ENCODE results near the gene FHOD3.

GRCh38 chr18:36590621-36591580 lies 293.4 kb downstream of the FHOD3 start:
- TF ChIP-seq, protein P1, sequence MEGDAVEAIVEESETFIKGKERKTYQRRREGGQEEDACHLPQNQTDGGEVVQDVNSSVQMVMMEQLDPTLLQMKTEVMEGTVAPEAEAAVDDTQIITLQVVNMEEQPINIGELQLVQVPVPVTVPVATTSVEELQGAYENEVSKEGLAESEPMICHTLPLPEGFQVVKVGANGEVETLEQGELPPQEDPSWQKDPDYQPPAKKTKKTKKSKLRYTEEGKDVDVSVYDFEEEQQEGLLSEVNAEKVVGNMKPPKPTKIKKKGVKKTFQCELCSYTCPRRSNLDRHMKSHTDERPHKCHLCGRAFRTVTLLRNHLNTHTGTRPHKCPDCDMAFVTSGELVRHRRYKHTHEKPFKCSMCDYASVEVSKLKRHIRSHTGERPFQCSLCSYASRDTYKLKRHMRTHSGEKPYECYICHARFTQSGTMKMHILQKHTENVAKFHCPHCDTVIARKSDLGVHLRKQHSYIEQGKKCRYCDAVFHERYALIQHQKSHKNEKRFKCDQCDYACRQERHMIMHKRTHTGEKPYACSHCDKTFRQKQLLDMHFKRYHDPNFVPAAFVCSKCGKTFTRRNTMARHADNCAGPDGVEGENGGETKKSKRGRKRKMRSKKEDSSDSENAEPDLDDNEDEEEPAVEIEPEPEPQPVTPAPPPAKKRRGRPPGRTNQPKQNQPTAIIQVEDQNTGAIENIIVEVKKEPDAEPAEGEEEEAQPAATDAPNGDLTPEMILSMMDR (IDR thresholded peaks at IDR 0.05): no peak
- TF ChIP-seq POLR2AphosphoS5 (IDR thresholded peaks at IDR 0.05; ENCODE audit: low read depth, low read length): no peak
- TF ChIP-seq SIN3A (IDR thresholded peaks at IDR 0.05; ENCODE audit: borderline replicate concordance, insufficient read depth, low read depth, low read length): no peak
- TF ChIP-seq REST (IDR thresholded peaks at IDR 0.05; ENCODE audit: insufficient read depth in 1 of 2, low read depth in 2 of 2, low read length in 1 of 2): no peak

Measured in Panc1 (cell line).